HCT116 (cell line): Measurements from ENCODE around the gene GMDS. TPM values are rescaled to one million over a fixed set of nuclear protein-coding genes. Genes with fewer than 3 reads are reported as not detected.

Experiments used
- ATAC-seq: fragments of 200-7000 bp; cut with Tn5 transposase; 2 replicates; pipeline ENCODE4 v1.9.1; 2020; ENCODE audit warnings: mild to moderate bottlenecking, moderate library complexity
- BruUV-seq: library from RNA; stranded (reverse); fragments of 400-500 nt; replicated peaks from 2 replicates; lab custom pipeline; 2021; lab: Mats Ljungman, UMichigan
- CTCF ChIA-PET: fragments of 300-600 bp; sonication (Branson Sonifier 250); formaldehyde crosslinking; loops from one replicate; lab custom pipeline; 2021; ENCODE audit warnings: antibody characterized with exemption; lab: Charles Lee
- POLR2A ChIA-PET: fragments of 300-600, 350-600 bp; sonication (Branson Sonifier 250); formaldehyde crosslinking; loops from one replicate; lab custom pipeline; 2021; ENCODE audit warnings: antibody characterized with exemption; lab: Charles Lee
- RAD21 ChIA-PET, 2 experiments: fragments of 300-600 bp; sonication (Branson Sonifier 250); formaldehyde crosslinking; loops; one replicate each; lab custom pipeline; 2023; ENCODE audit warnings: low total read pairs in 2 of 2; ENCODE audit not compliant: uncharacterized antibody in 2 of 2, unreplicated experiment in 2 of 2, low non-redundant PET in 1 of 2; lab: Charles Lee
- DNase-seq: peaks from one replicate; pipeline ENCODE4 v3.0.0-alpha.2; 2010; ENCODE audit warnings: low read depth, low spot score
- H2AFZ ChIP-seq: fragments of 200-600 bp; shearing (Covaris generic), sonication (generic); 2 replicates; pipeline ENCODE4 v1.6.1; 2017; ENCODE audit warnings: low read depth, mixed run types, mixed read lengths, antibody characterized with exemption, low read length; ENCODE audit not compliant: poor library complexity, severe bottlenecking
- H3K27ac ChIP-seq: 2 replicates; pipeline ENCODE4 v1.5.1; 2012; ENCODE audit warnings: low read depth, low read length
- H3K27me3 ChIP-seq: fragments of 200-600 bp; sonication (generic); 2 replicates; pipeline ENCODE4 v1.6.1; 2016; ENCODE audit warnings: mixed run types, low read length, mixed read lengths; ENCODE audit not compliant: insufficient read depth
- H3K36me3 ChIP-seq, 2 experiments: fragments of 200-500 bp in 1 of 2; fragments of 200-600 bp in 1 of 2; sonication (Bioruptor generic) in 1 of 2; sonication (generic) in 1 of 2; 2 replicates each; pipeline versions ENCODE4 v1.5.1 to v1.6.1; 2014 to 2016; ENCODE audit warnings: low read length in 2 of 2, inconsistent platforms in 1 of 2, mixed read lengths in 1 of 2, mixed run types in 1 of 2; ENCODE audit not compliant: insufficient read depth in 2 of 2, control insufficient read depth in 1 of 2
- H3K4me1 ChIP-seq, 2 experiments: fragments of 200-600 bp in 1 of 2; sonication (generic) in 1 of 2; 2 replicates each; pipeline versions ENCODE4 v1.5.1 to v1.6.1; 2012 to 2017; ENCODE audit warnings: low read length in 2 of 2, inconsistent platforms in 1 of 2, mild to moderate bottlenecking in 1 of 2, mixed read lengths in 1 of 2, mixed run types in 1 of 2, moderate library complexity in 1 of 2; ENCODE audit not compliant: insufficient read depth in 2 of 2, control insufficient read depth in 1 of 2
- H3K4me2 ChIP-seq: fragments of 200-600 bp; sonication (generic); 2 replicates; pipeline ENCODE4 v1.6.1; 2017; ENCODE audit warnings: mixed run types, low read length, mixed read lengths
- H3K4me3 ChIP-seq, 2 experiments: fragments of 200-600 bp in 1 of 2; sonication (generic) in 1 of 2; replicated peaks in 1 of 2; 2 replicates each; pipeline ENCODE4 v1.5.1; 2011 to 2016; ENCODE audit warnings: low read length in 2 of 2, control low read depth in 1 of 2, low read depth in 1 of 2, mild to moderate bottlenecking in 1 of 2, mixed read lengths in 1 of 2, mixed run types in 1 of 2
- H3K79me2 ChIP-seq: fragments of 200-600 bp; sonication (generic); 2 replicates; pipeline ENCODE4 v1.6.1; 2017; ENCODE audit warnings: mild to moderate bottlenecking, mixed run types, low read length, moderate library complexity, mixed read lengths; ENCODE audit not compliant: insufficient read depth
- H3K9ac ChIP-seq: fragments of 200-600 bp; sonication (generic); 2 replicates; pipeline ENCODE4 v1.6.1; 2016; ENCODE audit warnings: low read length, mixed read lengths
- H3K9me2 ChIP-seq: fragments of 200-600 bp; sonication (generic), shearing (Covaris generic); 2 replicates; pipeline ENCODE4 v1.6.1; 2017; ENCODE audit warnings: mixed run types, mild to moderate bottlenecking, moderate library complexity; ENCODE audit not compliant: insufficient read depth
- H3K9me3 ChIP-seq, 2 experiments: fragments of 200-500 bp in 1 of 2; fragments of 200-600 bp in 1 of 2; sonication (Bioruptor generic) in 1 of 2; sonication (generic) in 1 of 2; 2 replicates each; pipeline ENCODE4 v1.6.1; 2014 to 2017; ENCODE audit warnings: low read length in 2 of 2, mixed read lengths in 2 of 2, inconsistent platforms in 1 of 2, low read depth in 1 of 2, mild to moderate bottlenecking in 1 of 2, mixed run types in 1 of 2, moderate library complexity in 1 of 2; ENCODE audit not compliant: control insufficient read depth in 1 of 2, insufficient read depth in 1 of 2
- H4K20me1 ChIP-seq: fragments of 200-600 bp; sonication (generic), shearing (Covaris generic); 2 replicates; pipeline ENCODE4 v1.6.1; 2017; ENCODE audit warnings: mixed run types, mild to moderate bottlenecking, moderate library complexity; ENCODE audit not compliant: insufficient read depth
- CBX3 ChIP-seq: IDR thresholded peaks from 2 replicates; pipeline ENCODE4 v1.6.1; 2012; ENCODE audit warnings: low read depth
- CEBPB ChIP-seq: IDR thresholded peaks from 2 replicates; pipeline ENCODE4 v1.6.1; 2012; ENCODE audit warnings: low read depth
- EGR1 ChIP-seq: IDR thresholded peaks from 2 replicates; pipeline ENCODE4 v1.6.1; 2012; ENCODE audit warnings: low read depth
- POLR2AphosphoS5 ChIP-seq: IDR thresholded peaks from 2 replicates; pipeline ENCODE4 v1.6.1; 2011; ENCODE audit warnings: mild to moderate bottlenecking, low read depth, low read length, moderate library complexity
- REST ChIP-seq: IDR thresholded peaks from 2 replicates; pipeline ENCODE4 v1.6.1; 2012; ENCODE audit warnings: low read depth
- SIN3A ChIP-seq: IDR thresholded peaks from 2 replicates; pipeline ENCODE4 v1.6.1; 2012; ENCODE audit warnings: low read depth
- SRF ChIP-seq: IDR thresholded peaks from 2 replicates; pipeline ENCODE4 v1.6.1; 2012; ENCODE audit warnings: low read depth
- TCF7L2 ChIP-seq: IDR thresholded peaks from 2 replicates; pipeline ENCODE4 v1.7.0; 2011; ENCODE audit warnings: borderline replicate concordance, inconsistent platforms; ENCODE audit not compliant: insufficient read depth, insufficient read length; ENCODE audit errors: extremely low read depth
- YY1 ChIP-seq: IDR thresholded peaks from 2 replicates; pipeline ENCODE4 v1.6.1; 2011; ENCODE audit warnings: low read length, low read depth, moderate library complexity, mild to moderate bottlenecking; ENCODE audit not compliant: insufficient replicate concordance; ENCODE audit errors: extremely low read depth
- ZBTB33 ChIP-seq: IDR thresholded peaks from 2 replicates; pipeline ENCODE4 v1.6.1; 2011; ENCODE audit warnings: mild to moderate bottlenecking, low read length, moderate library complexity; ENCODE audit not compliant: insufficient replicate concordance; ENCODE audit errors: extremely low read depth
- intact Hi-C: fragments of 100-400 bp; cut with micrococcal nuclease; formaldehyde crosslinking; loops from 2 replicates; pipeline ENCODE4 v1.10.0; 2022
- total RNA-seq: library from RNA; stranded (reverse); gene quantifications from one replicate; pipeline ENCODE4 v1.2.1, GENCODE V29; 2021; ENCODE audit not compliant: unreplicated experiment
- TF ChIP-seq, protein P1 (sequence below), 3 experiments: fragments of 200-600 bp in 1 of 3; sonication (generic) in 1 of 3; IDR thresholded peaks in 2 of 3; conservative IDR thresholded peaks in 1 of 3; 2 replicates each; pipeline ENCODE4 v1.5.1; 2012 to 2017; ENCODE audit warnings: low read depth in 2 of 3, low read length in 2 of 3, antibody characterized with exemption in 1 of 3, borderline replicate concordance in 1 of 3, control low read depth in 1 of 3, mild to moderate bottlenecking in 1 of 3, mixed read lengths in 1 of 3, mixed run types in 1 of 3, moderate library complexity in 1 of 3; ENCODE audit not compliant: insufficient read depth in 1 of 3

Gene GMDS
- total RNA-seq, 1 experiment from 2014 or later, result 34.4 TPM

GRCh38 chr6:1672379-1672778 lies 573.0 kb downstream of the GMDS start:
- ATAC-seq, result no peak
- BruUV-seq, result no TSS peak
- no peak overlapping the region for H3K4me2 ChIP-seq

More at GRCh38 chr6:1672379-1672778, 573.0 kb downstream of the GMDS start:
- Histone ChIP-seq H4K20me1 (no peaks in the 10 kb centered on the region), H2AFZ (no peak overlapping the region), H3K4me3 (no peak overlapping the region), H3K4me1 (no peaks in the 10 kb centered on the region; a peak in 1 of 4 replicates), H3K79me2 (no peaks in the 10 kb centered on the region), H3K27me3 (no peaks in the 10 kb centered on the region), H3K9me2 (no peaks in the 10 kb centered on the region), H3K27ac (no peak overlapping the region), H3K36me3 (no peaks in the 10 kb centered on the region), H3K9ac (no peak overlapping the region), H3K9me3 (no peaks in the 10 kb centered on the region)
- ChIA-PET POLR2A (no interaction called here), CTCF (no interaction called here), RAD21 (no interaction called here)
- no peak for DNase-seq
- no peak for TF ChIP-seq CEBPB
- TF ChIP-seq CBX3, result no peak
- no peak for TF ChIP-seq SIN3A
- no peak for TF ChIP-seq TCF7L2
- TF ChIP-seq SRF, result no peak
- no peak for TF ChIP-seq YY1
- TF ChIP-seq, protein P1, sequence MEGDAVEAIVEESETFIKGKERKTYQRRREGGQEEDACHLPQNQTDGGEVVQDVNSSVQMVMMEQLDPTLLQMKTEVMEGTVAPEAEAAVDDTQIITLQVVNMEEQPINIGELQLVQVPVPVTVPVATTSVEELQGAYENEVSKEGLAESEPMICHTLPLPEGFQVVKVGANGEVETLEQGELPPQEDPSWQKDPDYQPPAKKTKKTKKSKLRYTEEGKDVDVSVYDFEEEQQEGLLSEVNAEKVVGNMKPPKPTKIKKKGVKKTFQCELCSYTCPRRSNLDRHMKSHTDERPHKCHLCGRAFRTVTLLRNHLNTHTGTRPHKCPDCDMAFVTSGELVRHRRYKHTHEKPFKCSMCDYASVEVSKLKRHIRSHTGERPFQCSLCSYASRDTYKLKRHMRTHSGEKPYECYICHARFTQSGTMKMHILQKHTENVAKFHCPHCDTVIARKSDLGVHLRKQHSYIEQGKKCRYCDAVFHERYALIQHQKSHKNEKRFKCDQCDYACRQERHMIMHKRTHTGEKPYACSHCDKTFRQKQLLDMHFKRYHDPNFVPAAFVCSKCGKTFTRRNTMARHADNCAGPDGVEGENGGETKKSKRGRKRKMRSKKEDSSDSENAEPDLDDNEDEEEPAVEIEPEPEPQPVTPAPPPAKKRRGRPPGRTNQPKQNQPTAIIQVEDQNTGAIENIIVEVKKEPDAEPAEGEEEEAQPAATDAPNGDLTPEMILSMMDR (IDR thresholded peaks at IDR 0.05 in 2 of 3, conservative IDR thresholded peaks at IDR 0.05 in 1 of 3; ENCODE audit: borderline replicate concordance in 1 of 3, insufficient read depth in 1 of 3, low read depth in 2 of 3, low read length in 2 of 3), result no peak
- no peak for TF ChIP-seq REST
- no peak for TF ChIP-seq ZBTB33
- TF ChIP-seq EGR1, result no peak
- no peak for TF ChIP-seq POLR2AphosphoS5
- intact Hi-C loops, result no loop called here
